HG02870 (cell line): ENCODE results near the gene HOXB6.

Experiments
- ATAC-seq: cut with Tn5 transposase; IDR thresholded peaks from one replicate; pipeline ENCODE4 v1.9.1; 2021; ENCODE audit warnings: mild to moderate bottlenecking, moderate library complexity; ENCODE audit not compliant: unreplicated experiment

HOXB6 gene

GRCh38 chr17:48636177-48637018 lies 31.6 kb upstream of the HOXB6 start:
- no peak for ATAC-seq

- no peak for ATAC-seq
These were observed 29.9 kb upstream of the HOXB6 start for GRCh38 chr17:48634493-48635208.

GRCh38 chr17:48633266-48633677 lies 28.5 kb upstream of the HOXB6 start:
- ATAC-seq = no peak

GRCh38 chr17:48632579-48633265 lies 27.9 kb upstream of the HOXB6 start:
- ATAC-seq = no peak

- ATAC-seq = no peak
These were observed 27.1 kb upstream of the HOXB6 start for GRCh38 chr17:48631693-48632578.

- no peak for ATAC-seq
These were observed 26.3 kb upstream of the HOXB6 start for GRCh38 chr17:48630925-48631692.

GRCh38 chr17:48630009-48630924 lies 25.5 kb upstream of the HOXB6 start:
- no peak for ATAC-seq

- ATAC-seq = no peak
These were observed 24.6 kb upstream of the HOXB6 start for GRCh38 chr17:48629411-48629759.

GRCh38 chr17:48628649-48629410 lies 24.0 kb upstream of the HOXB6 start:
- ATAC-seq = no peak

- no peak for ATAC-seq
These were observed 23.1 kb upstream of the HOXB6 start for GRCh38 chr17:48627623-48628521.

- ATAC-seq = no peak
These were observed 22.4 kb upstream of the HOXB6 start for GRCh38 chr17:48627118-48627597.

- ATAC-seq = no peak
These were observed 21.7 kb upstream of the HOXB6 start, which contains the start of gene HOXB9 for GRCh38 chr17:48626245-48627117. TSS of gene HOXB9 (minus strand) at chr17:48626358. CDS start at chr17:48626269, 89 bp downstream.

GRCh38 chr17:48625495-48626244 lies 20.9 kb upstream of the HOXB6 start:
- no peak for ATAC-seq

- no peak for ATAC-seq
These were observed 20.0 kb upstream of the HOXB6 start for GRCh38 chr17:48624544-48625494.
